Measurements from ENCODE around the gene SEPHS1.
"Not testable (repeated sequence)": the region's sequence is repeated elsewhere in the genome, so short reads cannot be mapped to it uniquely, and the experiment has no call there.

GRCh38 chr10:13379061-13379460 lies 31.0 kb upstream of the SEPHS1 start:
- not testable (repeated sequence) for TF ChIP-seq RNF2 (IDR thresholded peaks at IDR 0.05; ENCODE audit: borderline replicate concordance, low read depth, low read length, missing control alignments, poor library complexity, severe bottlenecking); CHD2 (IDR thresholded peaks at IDR 0.05; ENCODE audit: low read length); POLR2AphosphoS5 (IDR thresholded peaks at IDR 0.05; ENCODE audit: low read depth, low read length); RXRA (IDR thresholded peaks at IDR 0.05; ENCODE audit: insufficient read depth, low read depth, low read length); CTCF (IDR thresholded peaks at IDR 0.05; ENCODE audit: control extremely low read depth in 1 of 3, insufficient read depth in 1 of 3, low read depth in 1 of 3, low read length in 3 of 3); EGR1 (IDR thresholded peaks at IDR 0.05; ENCODE audit: borderline replicate concordance, low read depth, low read length); RFX5 (IDR thresholded peaks at IDR 0.05; ENCODE audit: borderline replicate concordance, low read depth, low read length); JUND (IDR thresholded peaks at IDR 0.05; ENCODE audit: low read length); TAF1 (IDR thresholded peaks at IDR 0.05; ENCODE audit: low read depth, low read length); HDAC2 (IDR thresholded peaks at IDR 0.05; ENCODE audit: borderline replicate concordance in 1 of 2, low read depth in 2 of 2, low read length in 2 of 2); POLR2A (IDR thresholded peaks at IDR 0.05; ENCODE audit: control extremely low read depth in 1 of 2, low read depth in 2 of 2, low read length in 2 of 2); EP300 (IDR thresholded peaks at IDR 0.05; ENCODE audit: borderline replicate concordance in 1 of 2, low read depth in 2 of 2, low read length in 2 of 2); YY1 (IDR thresholded peaks at IDR 0.05; ENCODE audit: low read depth, low read length)

Measured in H1 (cell line).